GM23338 (cell line): ENCODE data around the gene TMIGD2. TPM values are rescaled to one million over a fixed set of nuclear protein-coding genes. Genes with fewer than 3 reads are reported as not detected.

ENCODE experiments used
- ATAC-seq: fragments of 200-7000 bp; cut with Tn5 transposase; 3 replicates; pipeline ENCODE4 v1.9.1; 2020
- DNase-seq: peaks from one replicate; pipeline ENCODE4 v3.0.0-alpha.2; 2015; ENCODE audit warnings: low spot score
- H2AFZ ChIP-seq: fragments of 200-600 bp; sonication (generic); 2 replicates; pipeline ENCODE4 v1.8.0; 2016; ENCODE audit warnings: antibody characterized with exemption, mild to moderate bottlenecking, moderate library complexity
- H3F3A ChIP-seq: fragments of 200-600 bp; sonication (generic); replicated peaks from 2 replicates; pipeline ENCODE4 v1.8.0; 2017; ENCODE audit warnings: antibody characterized with exemption, mixed run types, low read depth
- H3K27ac ChIP-seq: fragments of 200-600 bp; sonication (generic); 2 replicates; pipeline ENCODE4 v1.6.1; 2016; ENCODE audit warnings: low read depth
- H3K27me3 ChIP-seq: fragments of 200-600 bp; sonication (generic); 2 replicates; pipeline ENCODE4 v1.8.0; 2016; ENCODE audit warnings: mild to moderate bottlenecking, mixed run types, moderate library complexity; ENCODE audit not compliant: insufficient read depth
- H3K36me3 ChIP-seq: fragments of 200-600 bp; sonication (generic); 2 replicates; pipeline ENCODE4 v1.8.0; 2016; ENCODE audit warnings: mild to moderate bottlenecking; ENCODE audit not compliant: insufficient read depth
- H3K4me1 ChIP-seq: fragments of 200-600 bp; sonication (generic); 2 replicates; pipeline ENCODE4 v1.8.0; 2016; ENCODE audit warnings: mild to moderate bottlenecking, moderate library complexity; ENCODE audit not compliant: insufficient read depth
- H3K4me2 ChIP-seq: fragments of 200-600 bp; sonication (generic); 2 replicates; pipeline ENCODE4 v1.7.1; 2017; ENCODE audit warnings: mixed run types
- H3K4me3 ChIP-seq: fragments of 200-600 bp; sonication (generic); 2 replicates; pipeline ENCODE4 v1.6.1; 2016; ENCODE audit warnings: mixed run types
- H3K79me2 ChIP-seq: fragments of 200-600 bp; sonication (generic); replicated peaks from 2 replicates; pipeline ENCODE4 v1.8.0; 2017; ENCODE audit warnings: mild to moderate bottlenecking; ENCODE audit not compliant: insufficient read depth
- H3K9me2 ChIP-seq: fragments of 200-600 bp; sonication (generic); 2 replicates; pipeline ENCODE4 v1.8.0; 2017; ENCODE audit not compliant: insufficient read depth
- H4K20me1 ChIP-seq: fragments of 200-600 bp; sonication (generic); replicated peaks from 2 replicates; pipeline ENCODE4 v1.8.0; 2017; ENCODE audit warnings: mild to moderate bottlenecking; ENCODE audit not compliant: insufficient read depth
- H3K27ac Mint-ChIP-seq: 2 replicates; pipeline ENCODE4 v1.8.0; 2020; ENCODE audit warnings: inconsistent platforms, mild to moderate bottlenecking, moderate library complexity, mixed read lengths
- H3K27me3 Mint-ChIP-seq: 3 replicates; pipeline ENCODE4 v1.8.0; 2022; ENCODE audit warnings: low read depth, mild to moderate bottlenecking, moderate library complexity, mixed read lengths, inconsistent platforms; ENCODE audit not compliant: insufficient read depth, poor library complexity
- H3K36me3 Mint-ChIP-seq: 3 replicates; pipeline ENCODE4 v1.8.0; 2021; ENCODE audit warnings: low read depth, mild to moderate bottlenecking, inconsistent platforms, moderate library complexity, mixed read lengths
- H3K4me1 Mint-ChIP-seq: 3 replicates; pipeline ENCODE4 v1.8.0; 2020; ENCODE audit warnings: mild to moderate bottlenecking, inconsistent platforms, mixed read lengths
- H3K4me3 Mint-ChIP-seq: 3 replicates; pipeline ENCODE4 v1.8.0; 2021; ENCODE audit warnings: moderate library complexity, mild to moderate bottlenecking, inconsistent platforms, mixed read lengths
- H3K9me3 Mint-ChIP-seq: 3 replicates; pipeline ENCODE4 v1.8.0; 2020; ENCODE audit warnings: moderate library complexity, mild to moderate bottlenecking, inconsistent platforms, mixed read lengths
- CREB1 ChIP-seq: fragments of 250-450 bp; sonication (Bioruptor Pico); IDR thresholded peaks from 2 replicates; pipeline ENCODE4 v1.5.0; 2020; ENCODE audit warnings: low read depth, mild to moderate bottlenecking, moderate library complexity
- CTCF ChIP-seq, 2 experiments: fragments of 200-600 bp in 1 of 2; sonication (generic) in 1 of 2; conservative IDR thresholded peaks; 2 replicates each; pipeline versions ENCODE4 v1.5.1 to v1.6.1; 2016 to 2017; ENCODE audit warnings: antibody characterized with exemption in 2 of 2, low read depth in 2 of 2, mild to moderate bottlenecking in 2 of 2, moderate library complexity in 1 of 2
- EZH2 ChIP-seq: fragments of 200-600 bp; sonication (generic); IDR thresholded peaks from one replicate; pipeline ENCODE4 v1.8.0; 2017; ENCODE audit warnings: antibody characterized with exemption, mild to moderate bottlenecking, low read depth; ENCODE audit not compliant: unreplicated experiment
- NANOG ChIP-seq: IDR thresholded peaks from 2 replicates; pipeline ENCODE4 v1.6.1; 2016; ENCODE audit warnings: antibody characterized with exemption, borderline replicate concordance
- POLR2AphosphoS5 ChIP-seq: IDR thresholded peaks from 2 replicates; pipeline ENCODE4 v1.6.1; 2016; ENCODE audit warnings: antibody characterized with exemption, low read depth
- ZNF114 ChIP-seq: fragments of 250-450 bp; sonication (Bioruptor Pico); IDR thresholded peaks from 2 replicates; pipeline ENCODE4 v1.5.0; 2020; ENCODE audit warnings: mild to moderate bottlenecking, moderate library complexity
- ZNF331 ChIP-seq: fragments of 250-450 bp; sonication (Bioruptor Pico); IDR thresholded peaks from 2 replicates; pipeline ENCODE4 v1.5.0; 2020; ENCODE audit warnings: low read depth, mild to moderate bottlenecking, moderate library complexity
- ZNF462 ChIP-seq: fragments of 250-450 bp; sonication (Bioruptor Pico); IDR thresholded peaks from 2 replicates; pipeline ENCODE4 v1.5.0; 2020; ENCODE audit warnings: mild to moderate bottlenecking, moderate library complexity
- polyA plus RNA-seq: library from polyadenylated mRNA; unstranded; fragments of >200 nt; fragmentation: Nextera tagmentation; extraction: Ambion mirVana; gene quantifications from 2 replicates; pipeline ENCODE4 v1.2.1, GENCODE V29; 2016
- total RNA-seq: library from RNA; depleted of rRNA; stranded (reverse); fragments of >200 nt; shearing (Covaris generic); gene quantifications from 2 replicates; pipeline ENCODE4 v1.2.3, GENCODE V29; 2014

The TMIGD2 gene
- total and polyA plus RNA-seq, 2 experiments from 2014 or later, result 0.76 to 0.79 TPM

- no peak overlapping the region for H3K27ac Mint-ChIP-seq
- no peak for DNase-seq
- peaks cover 8% of the 10 kb centered on the region for H3K27me3 Mint-ChIP-seq
- Histone ChIP-seq H3K79me2 (no peaks in the 10 kb centered on the region), H3F3A (peaks cover 2% of the 10 kb centered on the region; the same call in 1 of the 2 replicates), H3K36me3 (no peaks in the 10 kb centered on the region; the same call in 1 of the 2 replicates), H3K27me3 (peaks cover 5% of the 10 kb centered on the region; the same call in 1 of the 2 replicates), H3K4me3 (no peak overlapping the region), H3K4me1 (peaks cover 4% of the 10 kb centered on the region; the same call in 1 of the 2 replicates), H3K27ac (no peak overlapping the region), H3K4me2 (no peak overlapping the region), H2AFZ (no peak overlapping the region), H3K9me2 (no peaks in the 10 kb centered on the region), H4K20me1 (no peaks in the 10 kb centered on the region)
- H3K9me3 Mint-ChIP-seq, result no peaks in the 10 kb centered on the region
- peaks cover 2% of the 10 kb centered on the region; the same call in 2 of the 3 replicates for H3K4me1 Mint-ChIP-seq
- no peak; the same call in 2 of the 3 replicates for ATAC-seq
- TF ChIP-seq ZNF462 (CRISPR knock-in tag) (no peak), ZNF114 (no peak), CREB1 (CRISPR knock-in tag) (no peak), NANOG (no peak), CTCF (conservative IDR thresholded peaks at IDR 0.05; ENCODE audit: low read depth in 2 of 2) (no peak), EZH2 (no peak), POLR2AphosphoS5 (no peak), ZNF331 (CRISPR knock-in tag) (no peak)
- H3K4me3 Mint-ChIP-seq, result no peak overlapping the region
- H3K36me3 Mint-ChIP-seq, result peaks cover 21% of the 10 kb centered on the region; the same call in 2 of the 3 replicates
These were observed 29.3 kb downstream of the TMIGD2 start for GRCh38 chr19:4272894-4273293.
